Measurements from ENCODE around the gene STPG1.

DNA sequence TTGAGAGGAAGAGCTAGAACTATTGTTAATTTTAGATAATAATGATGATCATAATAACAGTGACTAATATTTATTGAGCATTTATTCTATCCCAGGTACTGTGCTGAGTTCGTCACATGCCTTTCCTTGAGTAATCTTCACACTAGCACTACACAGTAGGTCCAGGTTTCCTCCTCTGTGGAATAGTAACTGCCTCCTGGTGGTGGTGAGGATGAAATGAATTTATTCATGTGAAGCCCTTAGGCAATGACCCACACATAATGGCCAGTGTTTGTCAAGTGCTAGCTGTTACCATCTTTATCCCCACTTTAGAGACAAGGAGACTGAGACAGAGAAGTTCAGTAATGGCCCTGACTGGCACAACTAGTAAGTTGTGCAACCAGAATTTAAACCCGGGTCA, 7.9 kb upstream of the STPG1 start:
- TF ChIP-seq, protein P1, sequence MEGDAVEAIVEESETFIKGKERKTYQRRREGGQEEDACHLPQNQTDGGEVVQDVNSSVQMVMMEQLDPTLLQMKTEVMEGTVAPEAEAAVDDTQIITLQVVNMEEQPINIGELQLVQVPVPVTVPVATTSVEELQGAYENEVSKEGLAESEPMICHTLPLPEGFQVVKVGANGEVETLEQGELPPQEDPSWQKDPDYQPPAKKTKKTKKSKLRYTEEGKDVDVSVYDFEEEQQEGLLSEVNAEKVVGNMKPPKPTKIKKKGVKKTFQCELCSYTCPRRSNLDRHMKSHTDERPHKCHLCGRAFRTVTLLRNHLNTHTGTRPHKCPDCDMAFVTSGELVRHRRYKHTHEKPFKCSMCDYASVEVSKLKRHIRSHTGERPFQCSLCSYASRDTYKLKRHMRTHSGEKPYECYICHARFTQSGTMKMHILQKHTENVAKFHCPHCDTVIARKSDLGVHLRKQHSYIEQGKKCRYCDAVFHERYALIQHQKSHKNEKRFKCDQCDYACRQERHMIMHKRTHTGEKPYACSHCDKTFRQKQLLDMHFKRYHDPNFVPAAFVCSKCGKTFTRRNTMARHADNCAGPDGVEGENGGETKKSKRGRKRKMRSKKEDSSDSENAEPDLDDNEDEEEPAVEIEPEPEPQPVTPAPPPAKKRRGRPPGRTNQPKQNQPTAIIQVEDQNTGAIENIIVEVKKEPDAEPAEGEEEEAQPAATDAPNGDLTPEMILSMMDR (IDR thresholded peaks at IDR 0.05) = no peak
- TF ChIP-seq POLR2AphosphoS5 (IDR thresholded peaks at IDR 0.05) (no peak), POLR2A (IDR thresholded peaks at IDR 0.05) (no peak)

All from upper lobe of left lung (tissue), 4 donors.